CD4-positive, alpha-beta T cell (primary cell): ENCODE data around the gene MT1X. TPM values are rescaled to one million over a fixed set of nuclear protein-coding genes. Genes with fewer than 3 reads are reported as not detected.
A peak's percentile ranks its signal among the peaks of the same experiment; 100 is the strongest.

Source experiments
- ATAC-seq: fragments of 200-7000 bp; cut with Tn5 transposase; one replicate; pipeline ENCODE4 v1.10.0; 2022; ENCODE audit warnings: mild to moderate bottlenecking; ENCODE audit not compliant: poor library complexity
- CTCF ChIA-PET: fragments of 350-600 bp; sonication (Branson Sonifier 250); formaldehyde crosslinking; loops from one replicate; lab custom pipeline; 2021; ENCODE audit warnings: antibody characterized with exemption, inconsistent platforms; lab: Charles Lee
- POLR2A ChIA-PET: fragments of 350-600 bp; sonication (Branson Sonifier 250); formaldehyde crosslinking; loops from one replicate; lab custom pipeline; 2021; ENCODE audit warnings: antibody characterized with exemption, inconsistent platforms; lab: Charles Lee
- DNase-seq, 14 experiments: peaks; one replicate each; pipeline ENCODE4 v3.0.0-alpha.2; 2013 to 2020; ENCODE audit warnings: mixed read lengths in 2 of 14
- H3K27ac ChIP-seq, 2 donors: one replicate each; pipeline versions ENCODE4 v1.5.1 to v1.7.0; 2013; ENCODE audit warnings: low read length in 2 of 2, low read depth in 1 of 2, mild to moderate bottlenecking in 1 of 2
- H3K27me3 ChIP-seq, 2 experiments: 1 replicate in 1 of 2; 2 replicates in 1 of 2; pipeline versions ENCODE4 v1.6.1 to v1.7.0; 2013; ENCODE audit warnings: low read length in 2 of 2, control low read depth in 1 of 2, mild to moderate bottlenecking in 1 of 2, moderate library complexity in 1 of 2; ENCODE audit not compliant: insufficient read depth in 2 of 2, control insufficient read depth in 1 of 2
- H3K36me3 ChIP-seq: one replicate; pipeline ENCODE4 v1.6.1; 2013; ENCODE audit warnings: low read length, control low read depth; ENCODE audit not compliant: insufficient read depth
- H3K4me1 ChIP-seq: one replicate; pipeline ENCODE4 v1.6.1; 2013; ENCODE audit warnings: low read length, control low read depth; ENCODE audit not compliant: insufficient read depth
- H3K4me3 ChIP-seq: one replicate; pipeline ENCODE4 v1.5.1; 2013; ENCODE audit warnings: mild to moderate bottlenecking, low read length, moderate library complexity
- H3K9me3 ChIP-seq, 2 experiments: 1 replicate in 1 of 2; 2 replicates in 1 of 2; pipeline versions ENCODE4 v1.6.1 to v1.7.0; 2013; ENCODE audit warnings: low read length in 2 of 2, mild to moderate bottlenecking in 2 of 2, control low read depth in 1 of 2, moderate library complexity in 1 of 2; ENCODE audit not compliant: control insufficient read depth in 1 of 2, insufficient read depth in 1 of 2
- H3K27ac Mint-ChIP-seq: one replicate; pipeline ENCODE4 v1.8.0; 2020; ENCODE audit warnings: mixed read lengths
- H3K27me3 Mint-ChIP-seq: one replicate; pipeline ENCODE4 v1.8.0; 2021; ENCODE audit warnings: mixed read lengths
- H3K36me3 Mint-ChIP-seq: one replicate; pipeline ENCODE4 v1.8.0; 2021; ENCODE audit warnings: low read depth, mixed read lengths
- H3K4me1 Mint-ChIP-seq: one replicate; pipeline ENCODE4 v1.8.0; 2021; ENCODE audit warnings: low read depth, mixed read lengths
- H3K4me3 Mint-ChIP-seq: one replicate; pipeline ENCODE4 v1.8.0; 2020; ENCODE audit warnings: mild to moderate bottlenecking, mixed read lengths
- H3K9me3 Mint-ChIP-seq: one replicate; pipeline ENCODE4 v1.8.0; 2020; ENCODE audit warnings: mixed read lengths
- CTCF ChIP-seq: fragments of 200-600 bp; IDR thresholded peaks from one replicate; pipeline ENCODE4 v1.8.0; 2022; ENCODE audit warnings: antibody characterized with exemption, mild to moderate bottlenecking
- intact Hi-C, 2 experiments: fragments of 100-400 bp; cut with DNase I in 1 of 2; cut with micrococcal nuclease in 1 of 2; formaldehyde crosslinking; loops; one replicate each; pipeline versions ENCODE4 v1.15.1 to v1.9.0; 2023 to 2025; cut with DNase I, micrococcal nuclease
- total RNA-seq, 174 experiments: library from RNA in 2 of 174; stranded (reverse) in 2 of 174; gene quantifications; one replicate each; pipeline ENCODE4 v1.2.3 and lab custom pipeline; 2021 to 2026

The MT1X gene
- total RNA-seq, 2 experiments from 2014 or later, result 10.9 to 14.1 TPM

DNA sequence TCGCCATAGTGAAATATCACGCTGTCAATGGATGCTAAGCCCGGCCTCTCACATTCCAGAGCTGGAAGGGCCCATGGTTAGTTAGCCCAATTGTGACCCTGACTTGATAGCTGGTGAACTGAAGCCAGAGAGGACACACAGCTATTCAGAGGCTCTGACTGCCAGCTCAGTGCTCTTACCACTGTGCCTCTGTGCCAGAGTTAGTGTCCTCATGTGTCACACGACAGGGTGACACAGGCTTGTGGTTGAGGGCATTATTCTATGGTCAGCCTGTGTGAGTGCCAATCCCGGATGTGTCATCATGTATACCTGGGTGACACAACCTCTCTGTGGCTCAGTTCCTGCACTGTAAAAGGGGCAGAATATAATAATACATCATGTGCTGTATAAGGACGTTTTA is 2.5 kb upstream of the MT1X start:
- H3K36me3 Mint-ChIP-seq, result peaks cover 3% of the 10 kb centered on the region
- H3K4me1 ChIP-seq, result peaks cover 38% of the 10 kb centered on the region
- ChIA-PET CTCF (no interaction called here), POLR2A (no interaction called here)
- no peak overlapping the region for H3K27ac Mint-ChIP-seq
- no peak overlapping the region for H3K27ac ChIP-seq
- DNase-seq (no peak), ATAC-seq (no peak)
- peaks cover 46% of the 10 kb centered on the region for H3K4me1 Mint-ChIP-seq
- H3K4me3 Mint-ChIP-seq, result no peak overlapping the region
- intact Hi-C loops, result loop anchor here in 1 of 2 experiments (5.0 kb wide), 1 partner anchor 103 kb away; no protein-coding TSS in a partner anchor
- H3K36me3 ChIP-seq, result no peaks in the 10 kb centered on the region
- H3K27me3 Mint-ChIP-seq, result peaks cover 11% of the 10 kb centered on the region
- no peaks in the 10 kb centered on the region for H3K9me3 ChIP-seq
- no peak for TF ChIP-seq CTCF
- H3K27me3 ChIP-seq, result no peaks in the 10 kb centered on the region
- no peak overlapping the region for H3K4me3 ChIP-seq
- H3K9me3 Mint-ChIP-seq, result no peaks in the 10 kb centered on the region

DNA sequence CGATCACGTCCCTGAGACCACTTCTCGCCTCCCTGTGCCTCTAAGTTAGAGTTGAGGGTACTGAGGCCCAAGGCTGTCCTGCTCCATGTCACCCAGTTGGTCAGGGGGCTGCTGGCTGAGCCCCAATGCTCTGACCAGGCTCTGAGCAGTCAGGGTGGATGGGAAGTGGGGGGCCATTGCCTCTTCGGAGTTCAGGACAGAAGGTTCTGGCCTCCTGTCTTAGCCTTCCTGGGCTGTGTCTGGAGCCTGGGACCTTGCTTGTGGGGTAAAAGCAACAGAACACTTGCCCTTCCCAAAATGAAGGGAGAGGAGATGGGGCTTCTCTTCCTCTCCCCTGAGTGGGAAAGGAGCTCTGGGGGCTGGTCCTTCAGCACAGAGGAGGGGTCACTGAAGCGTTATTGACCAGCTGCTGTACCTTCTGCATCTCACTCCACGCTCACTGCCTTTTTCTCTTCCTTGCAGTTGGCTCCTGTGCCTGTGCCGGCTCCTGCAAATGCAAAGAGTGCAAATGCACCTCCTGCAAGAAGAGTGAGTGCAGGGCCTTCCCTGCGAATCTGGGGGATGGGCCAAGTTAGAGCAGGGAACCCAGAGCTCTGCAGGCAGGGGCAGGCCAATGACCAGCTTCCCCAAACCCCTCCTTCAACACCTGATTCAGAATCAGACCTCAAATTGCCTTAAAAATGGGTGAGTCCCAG is 580 bp downstream of the MT1X start:
- H3K4me3 Mint-ChIP-seq, result peak overlapping the region; percentile 96
- Histone ChIP-seq H3K4me1 (peaks cover 28% of the 10 kb centered on the region), H3K27me3 (no peaks in the 10 kb centered on the region), H3K4me3 (peak overlapping the region; percentile 83), H3K36me3 (no peaks in the 10 kb centered on the region), H3K9me3 (peaks cover 0 to 3% of the 10 kb centered on the region in 2 experiments), H3K27ac (peak overlapping the region; percentile 50 to 71)
- peaks cover 8% of the 10 kb centered on the region for H3K36me3 Mint-ChIP-seq
- H3K27me3 Mint-ChIP-seq, result no peaks in the 10 kb centered on the region
- ChIA-PET CTCF (interaction anchor here (1.2 to 2.7 kb wide), 3 partner anchors 19 to 106 kb away, joined by 3 to 11 read pairs (median 6); no protein-coding TSS in a partner anchor), POLR2A (interaction anchor here (1.0 to 2.1 kb wide), 12 partner anchors 9 to 78 kb away, joined by 3 to 20 read pairs (median 4); partner anchors contain the start of genes MT1F, MT1G, MT1H and MT2A)
- intact Hi-C loops, result loop anchor here (1.0 to 5.0 kb wide), 5 partner anchors 18 to 106 kb away; partner anchors contain the start of gene MT2A (in 1 of the 2)
- TF ChIP-seq CTCF, result no peak
- H3K27ac Mint-ChIP-seq, result peak overlapping the region; percentile 93
- no peaks in the 10 kb centered on the region for H3K9me3 Mint-ChIP-seq
- DNase-seq, result peak in 2 of 14 experiments; percentile 7 to 21
- H3K4me1 Mint-ChIP-seq, result peaks cover 27% of the 10 kb centered on the region
- no peak for ATAC-seq

DNA sequence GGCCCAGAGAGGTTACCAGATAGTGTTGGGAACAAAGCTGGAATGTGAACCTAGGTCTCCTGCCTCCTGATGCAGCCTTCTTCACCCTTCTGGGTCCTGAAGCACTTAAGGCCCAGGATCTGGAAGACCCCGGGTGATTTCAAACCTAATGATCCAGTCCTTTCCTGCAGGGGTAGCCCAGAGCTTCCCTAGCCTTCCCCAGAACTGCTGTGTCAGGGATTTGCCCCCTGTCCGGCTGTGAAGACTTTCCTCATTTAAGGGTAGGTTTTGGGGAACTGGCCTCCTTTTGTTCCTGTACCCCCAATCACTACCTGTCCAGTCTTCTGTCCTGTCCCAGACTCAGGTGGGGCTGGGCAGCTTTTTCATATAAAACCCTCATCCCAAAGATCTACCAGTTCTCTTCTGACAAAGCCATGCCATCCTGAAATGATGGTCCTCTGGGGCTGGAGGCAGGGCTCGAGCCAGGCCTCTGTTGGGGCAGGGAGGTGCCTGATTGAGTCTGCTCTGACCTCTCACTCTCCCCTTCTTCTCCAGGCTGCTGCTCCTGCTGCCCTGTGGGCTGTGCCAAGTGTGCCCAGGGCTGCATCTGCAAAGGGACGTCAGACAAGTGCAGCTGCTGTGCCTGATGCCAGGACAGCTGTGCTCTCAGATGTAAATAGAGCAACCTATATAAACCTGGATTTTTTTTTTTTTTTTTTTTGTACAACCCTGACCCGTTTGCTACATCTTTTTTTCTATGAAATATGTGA is 1.3 kb downstream of the MT1X start:
- Histone ChIP-seq H3K27me3 (no peaks in the 10 kb centered on the region), H3K4me3 (peak overlapping the region; percentile 83), H3K4me1 (peaks cover 28% of the 10 kb centered on the region), H3K36me3 (no peaks in the 10 kb centered on the region), H3K27ac (no peak overlapping the region), H3K9me3 (peaks cover 0 to 3% of the 10 kb centered on the region in 2 experiments)
- CTCF ChIA-PET, result interaction anchor here (1.2 to 2.7 kb wide), 3 partner anchors 18 to 107 kb away, joined by 3 to 11 read pairs (median 6); no protein-coding TSS in a partner anchor
- ATAC-seq (no peak), DNase-seq (no peak)
- peak overlapping the region; percentile 62 for H3K27ac Mint-ChIP-seq
- POLR2A ChIA-PET, result interaction anchor here (1.0 to 2.1 kb wide), 7 partner anchors 15 to 74 kb away, joined by 3 to 20 read pairs (median 5); partner anchors contain the start of genes MT1G, MT1H and MT2A
- intact Hi-C loops, result loop anchor here (2.0 to 5.0 kb wide), 3 partner anchors 17 to 106 kb away; no protein-coding TSS in a partner anchor
- no peak for TF ChIP-seq CTCF
- peak overlapping the region; percentile 96 for H3K4me3 Mint-ChIP-seq
- no peaks in the 10 kb centered on the region for H3K9me3 Mint-ChIP-seq
- H3K4me1 Mint-ChIP-seq, result peaks cover 27% of the 10 kb centered on the region
- peaks cover 8% of the 10 kb centered on the region for H3K36me3 Mint-ChIP-seq
- no peaks in the 10 kb centered on the region for H3K27me3 Mint-ChIP-seq
